Activated CD8-positive, alpha-beta T cell treated with anti-CD3 and anti-CD28 coated beads, Interleukin-2, amount 10 ng/mL, durations not matched to agents 7 days and 5 days (primary cell): Measurements from ENCODE around the gene DBF4B. TPM values are rescaled to one million over a fixed set of nuclear protein-coding genes. Genes with fewer than 3 reads are reported as not detected.
A peak's percentile ranks its signal among the peaks of the same experiment; 100 is the strongest.
"Not testable (repeated sequence)": the region's sequence is repeated elsewhere in the genome, so short reads cannot be mapped to it uniquely, and the experiment has no call there.

ENCODE experiments used
- ATAC-seq: fragments of 150-1000 bp; cut with Tn5 transposase; one replicate; pipeline ENCODE4 v1.10.0; 2021; ENCODE audit warnings: moderate library complexity
- CTCF ChIA-PET: fragments of 350-600 bp; sonication (Branson Sonifier 250); formaldehyde crosslinking; loops from one replicate; lab custom pipeline; 2021; ENCODE audit warnings: antibody characterized with exemption; lab: Charles Lee
- POLR2A ChIA-PET: fragments of 350-600 bp; sonication (Branson Sonifier 250); formaldehyde crosslinking; loops from one replicate; lab custom pipeline; 2021; ENCODE audit warnings: antibody characterized with exemption; lab: Charles Lee
- DNase-seq: peaks from one replicate; pipeline ENCODE4 v3.0.0-alpha.2; 2020
- H3K27ac Mint-ChIP-seq: one replicate; pipeline ENCODE4 v1.8.0; 2021; ENCODE audit warnings: mild to moderate bottlenecking, mixed read lengths
- H3K27me3 Mint-ChIP-seq: one replicate; pipeline ENCODE4 v1.8.0; 2021; ENCODE audit warnings: low read depth, mixed read lengths
- H3K36me3 Mint-ChIP-seq: one replicate; pipeline ENCODE4 v1.8.0; 2021; ENCODE audit warnings: low read depth, mixed read lengths
- H3K4me1 Mint-ChIP-seq: one replicate; pipeline ENCODE4 v1.8.0; 2021; ENCODE audit warnings: low read depth, mixed read lengths
- H3K4me3 Mint-ChIP-seq: one replicate; pipeline ENCODE4 v1.8.0; 2021; ENCODE audit warnings: mild to moderate bottlenecking, mixed read lengths
- H3K9me3 Mint-ChIP-seq: one replicate; pipeline ENCODE4 v1.8.0; 2022; ENCODE audit warnings: mixed read lengths; ENCODE audit not compliant: insufficient read depth
- total RNA-seq, 2 experiments: library from RNA; stranded (reverse); gene quantifications; one replicate each; pipeline ENCODE4 v1.2.3, GENCODE V29; 2021

Gene DBF4B
- total RNA-seq, 2 experiments from 2014 or later: 35.1 to 36.4 TPM

- H3K27me3 Mint-ChIP-seq: no peaks in the 10 kb centered on the region
- ATAC-seq (no peak), DNase-seq (no peak)
- H3K36me3 Mint-ChIP-seq: peaks cover 43% of the 10 kb centered on the region
- POLR2A ChIA-PET: no interaction called here
- H3K9me3 Mint-ChIP-seq: no peaks in the 10 kb centered on the region
- no peak overlapping the region for H3K27ac Mint-ChIP-seq
- H3K4me1 Mint-ChIP-seq: no peaks in the 10 kb centered on the region
- CTCF ChIA-PET: interaction anchor here (0.8 to 1.2 kb wide), 5 partner anchors 38 to 129 kb away, joined by 3 to 4 read pairs (median 3); no protein-coding TSS in a partner anchor
- no peak overlapping the region for H3K4me3 Mint-ChIP-seq
Observed at GRCh38 chr17:44736551-44737240, 28.2 kb downstream of the DBF4B start.

GRCh38 chr17:44738214-44738906 is 29.9 kb downstream of the DBF4B start:
- Mint-ChIP-seq H3K4me1 (no peaks in the 10 kb centered on the region), H3K27ac (no peak overlapping the region), H3K27me3 (no peaks in the 10 kb centered on the region), H3K9me3 (no peaks in the 10 kb centered on the region), H3K4me3 (no peak overlapping the region), H3K36me3 (peaks cover 44% of the 10 kb centered on the region)
- DNase-seq (no peak), ATAC-seq (no peak)
- ChIA-PET POLR2A (no interaction called here), CTCF (no interaction called here)

- H3K36me3 Mint-ChIP-seq: peaks cover 37% of the 10 kb centered on the region
- no peak overlapping the region for H3K4me3 Mint-ChIP-seq
- no peaks in the 10 kb centered on the region for H3K9me3 Mint-ChIP-seq
- ChIA-PET POLR2A (no interaction called here), CTCF (no interaction called here)
- ATAC-seq (no peak), DNase-seq (no peak)
- no peaks in the 10 kb centered on the region for H3K4me1 Mint-ChIP-seq
- no peak overlapping the region for H3K27ac Mint-ChIP-seq
- no peaks in the 10 kb centered on the region for H3K27me3 Mint-ChIP-seq
Observed at GRCh38 chr17:44741316-44741715, 32.9 kb downstream of the DBF4B start.

GRCh38 chr17:44745301-44745700 is 36.8 kb downstream of the DBF4B start:
- H3K36me3 Mint-ChIP-seq: peaks cover 27% of the 10 kb centered on the region
- no peak overlapping the region for H3K4me3 Mint-ChIP-seq
- DNase-seq: no peak
- no peak overlapping the region for H3K27ac Mint-ChIP-seq
- ChIA-PET POLR2A (interaction anchor here (0.7 kb wide), 1 partner anchor 55 kb away, joined by 4 read pairs; no protein-coding TSS in a partner anchor), CTCF (no interaction called here)
- H3K9me3 Mint-ChIP-seq: no peaks in the 10 kb centered on the region
- peaks cover 5% of the 10 kb centered on the region for H3K4me1 Mint-ChIP-seq
- ATAC-seq: no peak
- H3K27me3 Mint-ChIP-seq: no peaks in the 10 kb centered on the region

GRCh38 chr17:44745738-44746137 is 37.3 kb downstream of the DBF4B start:
- ATAC-seq, H3K4me3 Mint-ChIP-seq, H3K9me3 Mint-ChIP-seq, CTCF ChIA-PET, DNase-seq, H3K27ac Mint-ChIP-seq, POLR2A ChIA-PET, H3K27me3 Mint-ChIP-seq, H3K4me1 Mint-ChIP-seq: not testable (repeated sequence)
- H3K36me3 Mint-ChIP-seq: peaks cover 29% of the 10 kb centered on the region

- POLR2A ChIA-PET: no interaction called here
- H3K4me1 Mint-ChIP-seq: peaks cover 5% of the 10 kb centered on the region
- H3K36me3 Mint-ChIP-seq: peaks cover 28% of the 10 kb centered on the region
- H3K27me3 Mint-ChIP-seq: no peaks in the 10 kb centered on the region
- no peak overlapping the region for H3K4me3 Mint-ChIP-seq
- DNase-seq (no peak), ATAC-seq (no peak)
- CTCF ChIA-PET: interaction anchor here (1.0 kb wide), 1 partner anchor 31 kb away, joined by 3 read pairs; no protein-coding TSS in a partner anchor
- peak overlapping the region; percentile 39 for H3K27ac Mint-ChIP-seq
- H3K9me3 Mint-ChIP-seq: no peaks in the 10 kb centered on the region
Observed at GRCh38 chr17:44747566-44747965, 39.1 kb downstream of the DBF4B start.

- no peaks in the 10 kb centered on the region for H3K27me3 Mint-ChIP-seq
- DNase-seq (no peak), ATAC-seq (no peak)
- peaks cover 22% of the 10 kb centered on the region for H3K36me3 Mint-ChIP-seq
- no peak overlapping the region for H3K4me3 Mint-ChIP-seq
- ChIA-PET POLR2A (no interaction called here), CTCF (no interaction called here)
- H3K4me1 Mint-ChIP-seq: peaks cover 5% of the 10 kb centered on the region
- no peaks in the 10 kb centered on the region for H3K9me3 Mint-ChIP-seq
- H3K27ac Mint-ChIP-seq: no peak overlapping the region
Observed at GRCh38 chr17:44749076-44749979, 40.9 kb downstream of the DBF4B start.

GRCh38 chr17:44749980-44750318 is 41.5 kb downstream of the DBF4B start:
- Mint-ChIP-seq H3K4me3 (no peak overlapping the region), H3K27me3 (no peaks in the 10 kb centered on the region), H3K9me3 (no peaks in the 10 kb centered on the region), H3K36me3 (peaks cover 20% of the 10 kb centered on the region), H3K4me1 (peaks cover 5% of the 10 kb centered on the region), H3K27ac (no peak overlapping the region)
- no peak for ATAC-seq
- DNase-seq: no peak
- CTCF ChIA-PET: no interaction called here
- POLR2A ChIA-PET: no interaction called here

- Mint-ChIP-seq H3K27me3 (no peaks in the 10 kb centered on the region), H3K4me3 (no peak overlapping the region), H3K27ac (peak overlapping the region; percentile 35), H3K9me3 (no peaks in the 10 kb centered on the region), H3K36me3 (peaks cover 16% of the 10 kb centered on the region), H3K4me1 (peaks cover 5% of the 10 kb centered on the region)
- ATAC-seq (no peak), DNase-seq (no peak)
- ChIA-PET POLR2A (no interaction called here), CTCF (no interaction called here)
Observed at GRCh38 chr17:44751331-44751730, 42.9 kb downstream of the DBF4B start.

- Mint-ChIP-seq H3K27me3 (peaks cover under 1% of the 10 kb centered on the region), H3K9me3 (no peaks in the 10 kb centered on the region), H3K36me3 (peaks cover 15% of the 10 kb centered on the region), H3K4me3 (no peak overlapping the region), H3K4me1 (peaks cover 5% of the 10 kb centered on the region), H3K27ac (no peak overlapping the region)
- CTCF ChIA-PET: no interaction called here
- no peak for DNase-seq
- POLR2A ChIA-PET: no interaction called here
- ATAC-seq: no peak
Observed at GRCh38 chr17:44751806-44752205, 43.3 kb downstream of the DBF4B start.

GRCh38 chr17:44752953-44753861 is 44.7 kb downstream of the DBF4B start:
- DNase-seq (no peak), ATAC-seq (no peak)
- no peaks in the 10 kb centered on the region for H3K9me3 Mint-ChIP-seq
- ChIA-PET CTCF (interaction anchor here (0.7 kb wide), 1 partner anchor 26 kb away, joined by 3 read pairs; no protein-coding TSS in a partner anchor), POLR2A (no interaction called here)
- no peak overlapping the region for H3K27ac Mint-ChIP-seq
- peaks cover 14% of the 10 kb centered on the region for H3K27me3 Mint-ChIP-seq
- peaks cover 8% of the 10 kb centered on the region for H3K36me3 Mint-ChIP-seq
- no peak overlapping the region for H3K4me3 Mint-ChIP-seq
- no peaks in the 10 kb centered on the region for H3K4me1 Mint-ChIP-seq
